ENCODE data around the gene MRGPRE. TPM values are rescaled to one million over a fixed set of nuclear protein-coding genes. Genes with fewer than 3 reads are reported as not detected.

Gene MRGPRE
- total and polyA plus RNA-seq, 4 donors = not detected

- H3K36me3 ChIP-seq (ENCODE audit: control insufficient read depth in 1 of 2, insufficient read depth in 2 of 2, low read length in 1 of 2) = no peaks in the 10 kb centered on the region
- H3K4me1 ChIP-seq (ENCODE audit: control insufficient read depth in 1 of 2, insufficient read depth in 2 of 2, low read length in 2 of 2) = no peaks in the 10 kb centered on the region
- peak; percentile 31 to 69 for DNase-seq
- no peak within 1 kb of the TSS for H3K27ac ChIP-seq (ENCODE audit: low read depth in 1 of 2, low read length in 2 of 2)
- intact Hi-C loops (cut with DNase I) = loop anchor here (5.0 to 10.0 kb wide), 3 partner anchors 106 to 181 kb away; no protein-coding TSS in a partner anchor
- H3K4me3 ChIP-seq (ENCODE audit: low read length in 2 of 2) = no peak within 1 kb of the TSS
- no peaks in the 10 kb centered on the region for H3K9me3 ChIP-seq (ENCODE audit: control insufficient read depth, low read length)
- no peaks in the 10 kb centered on the region for H3K27me3 ChIP-seq (ENCODE audit: control insufficient read depth in 1 of 2, insufficient read depth in 2 of 2, low read length in 1 of 2)
- no peak for ATAC-seq (ENCODE audit: low FRiP score)
- WGBS, 2 donors = 87 to 90% methylated on average over 35 of the region's 35 CpGs
Measured at GRCh38 chr11:3218483-3219280, 13.5 kb downstream of the MRGPRE start, which contains the start of gene MRGPRG. TSS of gene MRGPRG (minus strand) at chr11:3218813. CDS start at chr11:3218813, 0 bp downstream.

- Histone ChIP-seq H3K4me1 (ENCODE audit: control insufficient read depth in 1 of 2, insufficient read depth in 2 of 2, low read length in 2 of 2) (no peaks in the 10 kb centered on the region), H3K9me3 (ENCODE audit: control insufficient read depth, low read length) (no peaks in the 10 kb centered on the region), H3K27me3 (ENCODE audit: control insufficient read depth in 1 of 2, insufficient read depth in 2 of 2, low read length in 1 of 2) (no peaks in the 10 kb centered on the region), H3K4me3 (ENCODE audit: low read length in 2 of 2) (no peak overlapping the region), H3K27ac (ENCODE audit: low read depth in 1 of 2, low read length in 2 of 2) (no peak overlapping the region), H3K36me3 (ENCODE audit: control insufficient read depth in 1 of 2, insufficient read depth in 2 of 2, low read length in 1 of 2) (no peaks in the 10 kb centered on the region)
- intact Hi-C loops (cut with DNase I) = loop anchor here (1.0 to 10.0 kb wide), 4 partner anchors 106 to 181 kb away; no protein-coding TSS in a partner anchor
- no peak for ATAC-seq (ENCODE audit: low FRiP score)
- peak; percentile 40 to 69 for DNase-seq
- WGBS, 2 donors = 83 to 85% methylated on average over 48 to 49 of the region's 49 CpGs
Measured at GRCh38 chr11:3217818-3218482, 14.3 kb downstream of the MRGPRE start.

GRCh38 chr11:3216027-3216525 is 16.1 kb downstream of the MRGPRE start:
- DNase-seq (peak; percentile 26 to 58), ATAC-seq (ENCODE audit: low FRiP score) (no peak)
- WGBS, 2 donors = 60 to 65% methylated on average over 11 of the region's 11 CpGs
- no peaks in the 10 kb centered on the region for H3K27me3 ChIP-seq (ENCODE audit: control insufficient read depth in 1 of 2, insufficient read depth in 2 of 2, low read length in 1 of 2)
- H3K4me3 ChIP-seq (ENCODE audit: low read length in 2 of 2) = no peak overlapping the region
- H3K9me3 ChIP-seq (ENCODE audit: control insufficient read depth, low read length) = no peaks in the 10 kb centered on the region
- intact Hi-C loops (cut with DNase I) = loop anchor here (5.0 to 10.0 kb wide), 3 partner anchors 104 to 179 kb away; no protein-coding TSS in a partner anchor
- H3K27ac ChIP-seq (ENCODE audit: low read depth in 1 of 2, low read length in 2 of 2) = no peak overlapping the region
- H3K4me1 ChIP-seq (ENCODE audit: control insufficient read depth in 1 of 2, insufficient read depth in 2 of 2, low read length in 2 of 2) = no peaks in the 10 kb centered on the region
- H3K36me3 ChIP-seq (ENCODE audit: control insufficient read depth in 1 of 2, insufficient read depth in 2 of 2, low read length in 1 of 2) = no peaks in the 10 kb centered on the region

GRCh38 chr11:3215346-3216026 is 16.7 kb downstream of the MRGPRE start:
- intact Hi-C loops (cut with DNase I) = loop anchor here (5.0 to 10.0 kb wide), 3 partner anchors 103 to 178 kb away; no protein-coding TSS in a partner anchor
- Histone ChIP-seq H3K4me1 (ENCODE audit: control insufficient read depth in 1 of 2, insufficient read depth in 2 of 2, low read length in 2 of 2) (no peaks in the 10 kb centered on the region), H3K27ac (ENCODE audit: low read depth in 1 of 2, low read length in 2 of 2) (no peak overlapping the region), H3K36me3 (ENCODE audit: control insufficient read depth in 1 of 2, insufficient read depth in 2 of 2, low read length in 1 of 2) (no peaks in the 10 kb centered on the region), H3K4me3 (ENCODE audit: low read length in 2 of 2) (no peak overlapping the region), H3K27me3 (ENCODE audit: control insufficient read depth in 1 of 2, insufficient read depth in 2 of 2, low read length in 1 of 2) (no peaks in the 10 kb centered on the region), H3K9me3 (ENCODE audit: control insufficient read depth, low read length) (no peaks in the 10 kb centered on the region)
- no peak for ATAC-seq (ENCODE audit: low FRiP score)
- DNase-seq = peak; percentile 21 to 66
- 65 to 70% methylated on average over 17 of the region's 17 CpGs for WGBS, 2 donors

- Histone ChIP-seq H3K27ac (ENCODE audit: low read depth in 1 of 2, low read length in 2 of 2) (no peak overlapping the region), H3K36me3 (ENCODE audit: control insufficient read depth in 1 of 2, insufficient read depth in 2 of 2, low read length in 1 of 2) (no peaks in the 10 kb centered on the region), H3K9me3 (ENCODE audit: control insufficient read depth, low read length) (no peaks in the 10 kb centered on the region), H3K4me1 (ENCODE audit: control insufficient read depth in 1 of 2, insufficient read depth in 2 of 2, low read length in 2 of 2) (no peaks in the 10 kb centered on the region), H3K4me3 (ENCODE audit: low read length in 2 of 2) (no peak overlapping the region), H3K27me3 (ENCODE audit: control insufficient read depth in 1 of 2, insufficient read depth in 2 of 2, low read length in 1 of 2) (no peaks in the 10 kb centered on the region)
- DNase-seq (peak in 1 of 2 donors; percentile 30), ATAC-seq (ENCODE audit: low FRiP score) (no peak)
- WGBS, 2 donors = 75 to 78% methylated on average over 4 of the region's 4 CpGs
- intact Hi-C loops (cut with DNase I) = loop anchor here in 1 of 2 donors (10.0 kb wide), 1 partner anchor 120 kb away; no protein-coding TSS in a partner anchor
Measured at GRCh38 chr11:3214420-3214699, 17.9 kb downstream of the MRGPRE start.

GRCh38 chr11:3213659-3214419 is 18.4 kb downstream of the MRGPRE start:
- H3K27ac ChIP-seq (ENCODE audit: low read depth in 1 of 2, low read length in 2 of 2) = no peak overlapping the region
- ATAC-seq (ENCODE audit: low FRiP score) (no peak), DNase-seq (peak in 1 of 2 donors; percentile 64)
- H3K4me3 ChIP-seq (ENCODE audit: low read length in 2 of 2) = no peak overlapping the region
- no peaks in the 10 kb centered on the region for H3K9me3 ChIP-seq (ENCODE audit: control insufficient read depth, low read length)
- no peaks in the 10 kb centered on the region for H3K4me1 ChIP-seq (ENCODE audit: control insufficient read depth in 1 of 2, insufficient read depth in 2 of 2, low read length in 2 of 2)
- H3K27me3 ChIP-seq (ENCODE audit: control insufficient read depth in 1 of 2, insufficient read depth in 2 of 2, low read length in 1 of 2) = no peaks in the 10 kb centered on the region
- no peaks in the 10 kb centered on the region for H3K36me3 ChIP-seq (ENCODE audit: control insufficient read depth in 1 of 2, insufficient read depth in 2 of 2, low read length in 1 of 2)
- WGBS, 2 donors = 58 to 60% methylated on average over 24 of the region's 24 CpGs
- intact Hi-C loops (cut with DNase I) = loop anchor here in 1 of 2 donors (10.0 kb wide), 1 partner anchor 119 kb away; no protein-coding TSS in a partner anchor

GRCh38 chr11:3208272-3208671 is 23.9 kb downstream of the MRGPRE start:
- H3K9me3 ChIP-seq (ENCODE audit: control insufficient read depth, low read length) = no peaks in the 10 kb centered on the region
- peak in 1 of 2 donors; percentile 57 for DNase-seq
- H3K27ac ChIP-seq (ENCODE audit: low read depth in 1 of 2, low read length in 2 of 2) = no peak overlapping the region
- WGBS, 2 donors = 95% methylated on average over 6 of the region's 6 CpGs
- intact Hi-C loops (cut with DNase I) = no loop called here
- no peaks in the 10 kb centered on the region for H3K27me3 ChIP-seq (ENCODE audit: control insufficient read depth in 1 of 2, insufficient read depth in 2 of 2, low read length in 1 of 2)
- no peak for ATAC-seq (ENCODE audit: low FRiP score)
- H3K36me3 ChIP-seq (ENCODE audit: control insufficient read depth in 1 of 2, insufficient read depth in 2 of 2, low read length in 1 of 2) = no peaks in the 10 kb centered on the region
- no peaks in the 10 kb centered on the region for H3K4me1 ChIP-seq (ENCODE audit: control insufficient read depth in 1 of 2, insufficient read depth in 2 of 2, low read length in 2 of 2)
- no peak overlapping the region for H3K4me3 ChIP-seq (ENCODE audit: low read length in 2 of 2)
